ENCODE results near the gene YY1.

YY1 gene

DNA sequence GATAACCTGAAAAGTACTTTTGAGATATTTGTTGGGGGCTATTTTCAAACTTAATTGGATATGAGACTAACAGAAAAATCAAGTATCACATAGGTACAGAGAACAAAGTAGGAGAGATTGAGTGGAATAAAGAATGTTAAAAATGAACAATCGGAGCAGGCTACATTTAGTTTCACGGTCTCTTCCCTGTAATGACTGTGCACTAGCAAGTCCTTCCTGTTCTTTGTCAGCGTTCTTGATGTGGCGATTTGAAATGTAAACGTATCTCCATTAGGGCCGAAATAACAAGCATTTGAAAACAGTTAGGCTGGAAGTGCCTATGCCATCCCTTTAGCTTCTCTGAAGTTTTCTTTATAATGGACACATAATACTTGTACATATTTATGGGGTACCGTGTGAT lies 36.3 kb downstream of the YY1 start:
- peaks cover 47% of the 10 kb centered on the region for H3K79me2 ChIP-seq (ENCODE audit: insufficient read depth, low read length)
- no peaks in the 10 kb centered on the region for H3K9me3 ChIP-seq (ENCODE audit: low read length)
- H3K9ac ChIP-seq (ENCODE audit: low read length) = no peak overlapping the region
- no peak overlapping the region for H3K27ac ChIP-seq (ENCODE audit: low read depth, low read length, poor library complexity, severe bottlenecking)
- no peak for TF ChIP-seq EZH2 (IDR thresholded peaks at IDR 0.05; ENCODE audit: borderline replicate concordance, low read length)
- TF ChIP-seq, protein P1, sequence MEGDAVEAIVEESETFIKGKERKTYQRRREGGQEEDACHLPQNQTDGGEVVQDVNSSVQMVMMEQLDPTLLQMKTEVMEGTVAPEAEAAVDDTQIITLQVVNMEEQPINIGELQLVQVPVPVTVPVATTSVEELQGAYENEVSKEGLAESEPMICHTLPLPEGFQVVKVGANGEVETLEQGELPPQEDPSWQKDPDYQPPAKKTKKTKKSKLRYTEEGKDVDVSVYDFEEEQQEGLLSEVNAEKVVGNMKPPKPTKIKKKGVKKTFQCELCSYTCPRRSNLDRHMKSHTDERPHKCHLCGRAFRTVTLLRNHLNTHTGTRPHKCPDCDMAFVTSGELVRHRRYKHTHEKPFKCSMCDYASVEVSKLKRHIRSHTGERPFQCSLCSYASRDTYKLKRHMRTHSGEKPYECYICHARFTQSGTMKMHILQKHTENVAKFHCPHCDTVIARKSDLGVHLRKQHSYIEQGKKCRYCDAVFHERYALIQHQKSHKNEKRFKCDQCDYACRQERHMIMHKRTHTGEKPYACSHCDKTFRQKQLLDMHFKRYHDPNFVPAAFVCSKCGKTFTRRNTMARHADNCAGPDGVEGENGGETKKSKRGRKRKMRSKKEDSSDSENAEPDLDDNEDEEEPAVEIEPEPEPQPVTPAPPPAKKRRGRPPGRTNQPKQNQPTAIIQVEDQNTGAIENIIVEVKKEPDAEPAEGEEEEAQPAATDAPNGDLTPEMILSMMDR (IDR thresholded peaks at IDR 0.05; ENCODE audit: low read length) = no peak
- no peak overlapping the region for H3K4me2 ChIP-seq (ENCODE audit: low read length)
- H3K4me1 ChIP-seq (ENCODE audit: insufficient read depth, low read length, severe bottlenecking) = no peaks in the 10 kb centered on the region
- no peaks in the 10 kb centered on the region for H3K9me2 ChIP-seq (ENCODE audit: low read depth, low read length)
- no peaks in the 10 kb centered on the region for H3F3A ChIP-seq (ENCODE audit: insufficient read depth, low read length)
- H3K36me3 ChIP-seq (ENCODE audit: insufficient read depth, low read length) = peaks cover 70% of the 10 kb centered on the region; the same call in 1 of the 2 replicates
- no peaks in the 10 kb centered on the region for H3K27me3 ChIP-seq (ENCODE audit: insufficient read depth, low read length)
- no peak overlapping the region for H3K4me3 ChIP-seq (ENCODE audit: low read depth, low read length, poor library complexity, severe bottlenecking)
- H2AFZ ChIP-seq (ENCODE audit: low read length) = no peak overlapping the region
- H4K20me1 ChIP-seq (ENCODE audit: insufficient read depth, low read length) = no peaks in the 10 kb centered on the region

DNA sequence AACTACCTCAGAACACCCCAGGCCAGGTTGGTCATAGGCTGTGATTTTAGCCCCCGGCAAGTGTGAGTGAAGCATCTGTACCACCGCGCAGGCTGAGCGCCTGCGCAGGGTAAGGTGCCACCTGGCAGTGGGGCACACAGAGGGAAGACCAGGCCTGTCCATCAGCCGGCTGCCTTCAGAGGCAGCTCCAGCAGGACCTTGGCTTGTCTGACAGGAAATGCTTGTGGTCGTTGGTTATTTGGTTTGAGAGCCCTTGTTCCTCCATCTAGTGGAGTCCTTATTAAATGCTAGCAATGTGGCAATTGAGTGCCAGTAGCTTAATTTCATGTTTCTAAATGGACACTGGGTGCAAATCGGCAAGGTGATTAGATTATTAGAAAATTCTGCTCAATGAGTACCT lies 39.8 kb downstream of the YY1 start:
- Histone ChIP-seq H4K20me1 (ENCODE audit: insufficient read depth, low read length) (no peaks in the 10 kb centered on the region), H3F3A (ENCODE audit: insufficient read depth, low read length) (no peaks in the 10 kb centered on the region), H3K4me1 (ENCODE audit: insufficient read depth, low read length, severe bottlenecking) (no peaks in the 10 kb centered on the region), H3K36me3 (ENCODE audit: insufficient read depth, low read length) (peaks cover 79% of the 10 kb centered on the region; the same call in 1 of the 2 replicates), H3K9me3 (ENCODE audit: low read length) (no peaks in the 10 kb centered on the region), H3K27me3 (ENCODE audit: insufficient read depth, low read length) (no peaks in the 10 kb centered on the region), H2AFZ (ENCODE audit: low read length) (no peak overlapping the region), H3K4me3 (ENCODE audit: low read depth, low read length, poor library complexity, severe bottlenecking) (no peak overlapping the region), H3K79me2 (ENCODE audit: insufficient read depth, low read length) (peaks cover 23% of the 10 kb centered on the region), H3K27ac (ENCODE audit: low read depth, low read length, poor library complexity, severe bottlenecking) (no peak overlapping the region), H3K4me2 (ENCODE audit: low read length) (no peak overlapping the region), H3K9ac (ENCODE audit: low read length) (no peak overlapping the region), H3K9me2 (ENCODE audit: low read depth, low read length) (no peaks in the 10 kb centered on the region)
- no peak for TF ChIP-seq EZH2 (IDR thresholded peaks at IDR 0.05; ENCODE audit: borderline replicate concordance, low read length)
- TF ChIP-seq, protein P1 (IDR thresholded peaks at IDR 0.05; ENCODE audit: low read length) = no peak

DNA sequence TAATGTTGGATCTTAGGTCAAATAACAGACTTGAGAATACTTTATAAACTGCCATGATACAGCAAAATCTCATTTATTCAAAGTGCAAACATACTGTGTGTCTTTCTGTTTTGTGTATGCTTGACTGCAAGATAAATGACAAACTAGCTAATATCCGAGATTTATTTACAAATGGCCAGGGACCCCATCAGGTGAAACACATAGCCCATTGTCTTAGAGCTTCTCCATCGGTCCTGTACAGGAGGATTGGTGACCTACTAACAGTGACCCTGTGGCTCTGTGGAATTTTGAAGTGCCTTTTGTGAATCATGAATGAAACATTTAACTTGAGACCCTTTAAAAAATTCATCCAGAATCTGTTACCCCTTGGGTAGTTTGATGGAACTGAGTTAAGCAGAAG lies 40.2 kb downstream of the YY1 start:
- no peak overlapping the region for H3K9ac ChIP-seq (ENCODE audit: low read length)
- no peaks in the 10 kb centered on the region for H3K9me2 ChIP-seq (ENCODE audit: low read depth, low read length)
- no peak overlapping the region for H2AFZ ChIP-seq (ENCODE audit: low read length)
- H3K36me3 ChIP-seq (ENCODE audit: insufficient read depth, low read length) = peaks cover 75% of the 10 kb centered on the region; the same call in 1 of the 2 replicates
- no peak overlapping the region for H3K4me3 ChIP-seq (ENCODE audit: low read depth, low read length, poor library complexity, severe bottlenecking)
- H3K4me2 ChIP-seq (ENCODE audit: low read length) = no peak overlapping the region
- no peaks in the 10 kb centered on the region for H4K20me1 ChIP-seq (ENCODE audit: insufficient read depth, low read length)
- no peak for TF ChIP-seq EZH2 (IDR thresholded peaks at IDR 0.05; ENCODE audit: borderline replicate concordance, low read length)
- TF ChIP-seq, protein P1 (IDR thresholded peaks at IDR 0.05; ENCODE audit: low read length) = no peak
- no peaks in the 10 kb centered on the region for H3F3A ChIP-seq (ENCODE audit: insufficient read depth, low read length)
- H3K27ac ChIP-seq (ENCODE audit: low read depth, low read length, poor library complexity, severe bottlenecking) = no peak overlapping the region
- H3K9me3 ChIP-seq (ENCODE audit: low read length) = no peaks in the 10 kb centered on the region
- H3K79me2 ChIP-seq (ENCODE audit: insufficient read depth, low read length) = peaks cover 18% of the 10 kb centered on the region
- H3K4me1 ChIP-seq (ENCODE audit: insufficient read depth, low read length, severe bottlenecking) = peaks cover under 1% of the 10 kb centered on the region
- no peaks in the 10 kb centered on the region for H3K27me3 ChIP-seq (ENCODE audit: insufficient read depth, low read length)
